HCT116 (cell line): ENCODE measurements around the gene FRMD4A. TPM values are rescaled to one million over a fixed set of nuclear protein-coding genes. Genes with fewer than 3 reads are reported as not detected.

Source experiments
- ATAC-seq: fragments of 200-7000 bp; cut with Tn5 transposase; 2 replicates; pipeline ENCODE4 v1.9.1; 2020; ENCODE audit warnings: mild to moderate bottlenecking, moderate library complexity
- BruUV-seq: library from RNA; stranded (reverse); fragments of 400-500 nt; replicated peaks from 2 replicates; lab custom pipeline; 2021; lab: Mats Ljungman, UMichigan
- CTCF ChIA-PET: fragments of 300-600 bp; sonication (Branson Sonifier 250); formaldehyde crosslinking; loops from one replicate; lab custom pipeline; 2021; ENCODE audit warnings: antibody characterized with exemption; lab: Charles Lee
- POLR2A ChIA-PET: fragments of 300-600, 350-600 bp; sonication (Branson Sonifier 250); formaldehyde crosslinking; loops from one replicate; lab custom pipeline; 2021; ENCODE audit warnings: antibody characterized with exemption; lab: Charles Lee
- RAD21 ChIA-PET, 2 experiments: fragments of 300-600 bp; sonication (Branson Sonifier 250); formaldehyde crosslinking; loops; one replicate each; lab custom pipeline; 2023; ENCODE audit warnings: low total read pairs in 2 of 2; ENCODE audit not compliant: uncharacterized antibody in 2 of 2, unreplicated experiment in 2 of 2, low non-redundant PET in 1 of 2; lab: Charles Lee
- DNase-seq: peaks from one replicate; pipeline ENCODE4 v3.0.0-alpha.2; 2010; ENCODE audit warnings: low read depth, low spot score
- H2AFZ ChIP-seq: fragments of 200-600 bp; shearing (Covaris generic), sonication (generic); 2 replicates; pipeline ENCODE4 v1.6.1; 2017; ENCODE audit warnings: low read depth, mixed run types, mixed read lengths, antibody characterized with exemption, low read length; ENCODE audit not compliant: poor library complexity, severe bottlenecking
- H3K27ac ChIP-seq: 2 replicates; pipeline ENCODE4 v1.5.1; 2012; ENCODE audit warnings: low read depth, low read length
- H3K27me3 ChIP-seq: fragments of 200-600 bp; sonication (generic); 2 replicates; pipeline ENCODE4 v1.6.1; 2016; ENCODE audit warnings: mixed run types, low read length, mixed read lengths; ENCODE audit not compliant: insufficient read depth
- H3K36me3 ChIP-seq, 2 experiments: fragments of 200-500 bp in 1 of 2; fragments of 200-600 bp in 1 of 2; sonication (Bioruptor generic) in 1 of 2; sonication (generic) in 1 of 2; 2 replicates each; pipeline versions ENCODE4 v1.5.1 to v1.6.1; 2014 to 2016; ENCODE audit warnings: low read length in 2 of 2, inconsistent platforms in 1 of 2, mixed read lengths in 1 of 2, mixed run types in 1 of 2; ENCODE audit not compliant: insufficient read depth in 2 of 2, control insufficient read depth in 1 of 2
- H3K4me1 ChIP-seq, 2 experiments: fragments of 200-600 bp in 1 of 2; sonication (generic) in 1 of 2; 2 replicates each; pipeline versions ENCODE4 v1.5.1 to v1.6.1; 2012 to 2017; ENCODE audit warnings: low read length in 2 of 2, inconsistent platforms in 1 of 2, mild to moderate bottlenecking in 1 of 2, mixed read lengths in 1 of 2, mixed run types in 1 of 2, moderate library complexity in 1 of 2; ENCODE audit not compliant: insufficient read depth in 2 of 2, control insufficient read depth in 1 of 2
- H3K4me2 ChIP-seq: fragments of 200-600 bp; sonication (generic); 2 replicates; pipeline ENCODE4 v1.6.1; 2017; ENCODE audit warnings: mixed run types, low read length, mixed read lengths
- H3K4me3 ChIP-seq, 2 experiments: fragments of 200-600 bp in 1 of 2; sonication (generic) in 1 of 2; replicated peaks in 1 of 2; 2 replicates each; pipeline ENCODE4 v1.5.1; 2011 to 2016; ENCODE audit warnings: low read length in 2 of 2, control low read depth in 1 of 2, low read depth in 1 of 2, mild to moderate bottlenecking in 1 of 2, mixed read lengths in 1 of 2, mixed run types in 1 of 2
- H3K79me2 ChIP-seq: fragments of 200-600 bp; sonication (generic); 2 replicates; pipeline ENCODE4 v1.6.1; 2017; ENCODE audit warnings: mild to moderate bottlenecking, mixed run types, low read length, moderate library complexity, mixed read lengths; ENCODE audit not compliant: insufficient read depth
- H3K9ac ChIP-seq: fragments of 200-600 bp; sonication (generic); 2 replicates; pipeline ENCODE4 v1.6.1; 2016; ENCODE audit warnings: low read length, mixed read lengths
- H3K9me2 ChIP-seq: fragments of 200-600 bp; sonication (generic), shearing (Covaris generic); 2 replicates; pipeline ENCODE4 v1.6.1; 2017; ENCODE audit warnings: mixed run types, mild to moderate bottlenecking, moderate library complexity; ENCODE audit not compliant: insufficient read depth
- H3K9me3 ChIP-seq, 2 experiments: fragments of 200-500 bp in 1 of 2; fragments of 200-600 bp in 1 of 2; sonication (Bioruptor generic) in 1 of 2; sonication (generic) in 1 of 2; 2 replicates each; pipeline ENCODE4 v1.6.1; 2014 to 2017; ENCODE audit warnings: low read length in 2 of 2, mixed read lengths in 2 of 2, inconsistent platforms in 1 of 2, low read depth in 1 of 2, mild to moderate bottlenecking in 1 of 2, mixed run types in 1 of 2, moderate library complexity in 1 of 2; ENCODE audit not compliant: control insufficient read depth in 1 of 2, insufficient read depth in 1 of 2
- H4K20me1 ChIP-seq: fragments of 200-600 bp; sonication (generic), shearing (Covaris generic); 2 replicates; pipeline ENCODE4 v1.6.1; 2017; ENCODE audit warnings: mixed run types, mild to moderate bottlenecking, moderate library complexity; ENCODE audit not compliant: insufficient read depth
- CBX3 ChIP-seq: IDR thresholded peaks from 2 replicates; pipeline ENCODE4 v1.6.1; 2012; ENCODE audit warnings: low read depth
- CEBPB ChIP-seq: IDR thresholded peaks from 2 replicates; pipeline ENCODE4 v1.6.1; 2012; ENCODE audit warnings: low read depth
- EGR1 ChIP-seq: IDR thresholded peaks from 2 replicates; pipeline ENCODE4 v1.6.1; 2012; ENCODE audit warnings: low read depth
- ELF1 ChIP-seq: IDR thresholded peaks from 2 replicates; pipeline ENCODE4 v1.6.1; 2012; ENCODE audit warnings: low read depth, borderline replicate concordance
- EZH2phosphoT487 ChIP-seq: fragments of 200-600 bp; IDR thresholded peaks from 2 replicates; pipeline ENCODE4 v1.6.1; 2018; ENCODE audit warnings: antibody characterized with exemption, borderline replicate concordance
- FOSL1 ChIP-seq: IDR thresholded peaks from 2 replicates; pipeline ENCODE4 v1.6.1; 2012; ENCODE audit warnings: low read depth
- POLR2A ChIP-seq: IDR thresholded peaks from 2 replicates; pipeline ENCODE4 v1.7.0; 2011; ENCODE audit warnings: borderline replicate concordance; ENCODE audit not compliant: insufficient read depth, insufficient read length; ENCODE audit errors: extremely low read depth
- REST ChIP-seq: IDR thresholded peaks from 2 replicates; pipeline ENCODE4 v1.6.1; 2012; ENCODE audit warnings: low read depth
- TCF7L2 ChIP-seq: IDR thresholded peaks from 2 replicates; pipeline ENCODE4 v1.7.0; 2011; ENCODE audit warnings: borderline replicate concordance, inconsistent platforms; ENCODE audit not compliant: insufficient read depth, insufficient read length; ENCODE audit errors: extremely low read depth
- YY1 ChIP-seq: IDR thresholded peaks from 2 replicates; pipeline ENCODE4 v1.6.1; 2011; ENCODE audit warnings: low read length, low read depth, moderate library complexity, mild to moderate bottlenecking; ENCODE audit not compliant: insufficient replicate concordance; ENCODE audit errors: extremely low read depth
- intact Hi-C: fragments of 100-400 bp; cut with micrococcal nuclease; formaldehyde crosslinking; loops from 2 replicates; pipeline ENCODE4 v1.10.0; 2022
- total RNA-seq: library from RNA; stranded (reverse); gene quantifications from one replicate; pipeline ENCODE4 v1.2.1, GENCODE V29; 2021; ENCODE audit not compliant: unreplicated experiment
- TF ChIP-seq, protein P1 (sequence below): IDR thresholded peaks from 2 replicates; pipeline ENCODE4 v1.6.1; 2012
- TF ChIP-seq, protein P2 (sequence below), 3 experiments: fragments of 200-600 bp in 1 of 3; sonication (generic) in 1 of 3; IDR thresholded peaks in 2 of 3; conservative IDR thresholded peaks in 1 of 3; 2 replicates each; pipeline ENCODE4 v1.5.1; 2012 to 2017; ENCODE audit warnings: low read depth in 2 of 3, low read length in 2 of 3, antibody characterized with exemption in 1 of 3, borderline replicate concordance in 1 of 3, control low read depth in 1 of 3, mild to moderate bottlenecking in 1 of 3, mixed read lengths in 1 of 3, mixed run types in 1 of 3, moderate library complexity in 1 of 3; ENCODE audit not compliant: insufficient read depth in 1 of 3

FRMD4A gene
- total RNA-seq, 1 experiment from 2014 or later, result 0.20 TPM

DNA sequence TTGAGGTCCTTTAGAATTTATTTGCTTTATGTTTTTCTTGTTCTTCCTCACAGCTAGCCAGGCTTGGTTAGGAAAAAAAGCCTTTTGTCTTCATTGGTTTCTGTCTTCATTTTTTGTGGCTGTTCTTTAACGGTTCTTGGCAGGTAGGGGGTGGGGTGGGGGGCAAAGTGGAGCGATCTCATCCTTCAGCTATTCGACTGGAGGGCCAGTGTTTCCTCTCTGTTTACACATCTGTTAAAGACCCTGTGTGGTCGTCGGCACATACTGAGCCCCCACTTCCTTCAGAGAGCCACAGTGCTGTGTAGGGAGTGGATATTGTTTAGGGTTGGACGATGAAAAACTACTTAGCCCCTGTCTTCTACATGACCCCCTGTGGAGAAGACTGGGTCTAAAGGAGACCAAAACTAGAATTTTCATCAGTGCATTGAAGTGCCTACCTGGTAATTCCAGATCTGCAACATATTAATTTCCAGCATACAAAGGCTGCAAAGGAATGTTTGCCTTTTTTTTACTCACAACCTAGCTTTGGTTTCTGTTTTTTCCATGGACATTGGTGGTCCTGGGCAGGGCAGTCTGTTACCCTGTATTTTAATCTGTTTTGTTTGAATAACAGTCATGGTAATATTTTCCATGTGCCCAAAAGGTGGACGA is 714.9 kb downstream of the FRMD4A start:
- intact Hi-C loops, result no loop called here
- ATAC-seq, result no peak
- Histone ChIP-seq H4K20me1 (no peaks in the 10 kb centered on the region), H3K9me3 (no peaks in the 10 kb centered on the region), H3K27me3 (no peaks in the 10 kb centered on the region), H2AFZ (no peak overlapping the region), H3K79me2 (no peaks in the 10 kb centered on the region), H3K4me2 (no peak overlapping the region), H3K36me3 (peaks cover 6 to 8% of the 10 kb centered on the region in 2 experiments; a peak in 2 of 4 replicates), H3K9me2 (no peaks in the 10 kb centered on the region), H3K4me1 (no peaks in the 10 kb centered on the region), H3K4me3 (no peak overlapping the region), H3K27ac (no peak overlapping the region), H3K9ac (no peak overlapping the region)
- POLR2A ChIA-PET, result no interaction called here
- RAD21 ChIA-PET, result no interaction called here
- no peak for DNase-seq
- BruUV-seq, result no TSS peak
- TF ChIP-seq, protein P1, sequence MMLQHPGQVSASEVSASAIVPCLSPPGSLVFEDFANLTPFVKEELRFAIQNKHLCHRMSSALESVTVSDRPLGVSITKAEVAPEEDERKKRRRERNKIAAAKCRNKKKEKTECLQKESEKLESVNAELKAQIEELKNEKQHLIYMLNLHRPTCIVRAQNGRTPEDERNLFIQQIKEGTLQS, result no peak
- TF ChIP-seq TCF7L2 (no peak), ELF1 (no peak)
- CTCF ChIA-PET, result no interaction called here

GRCh38 chr10:13614530-13615332 is 716.0 kb downstream of the FRMD4A start:
- Histone ChIP-seq H3K27ac (no peak overlapping the region), H4K20me1 (no peaks in the 10 kb centered on the region), H3K4me3 (no peak overlapping the region), H3K36me3 (peaks cover 8 to 11% of the 10 kb centered on the region in 2 experiments; a peak in 2 of 4 replicates), H3K79me2 (no peaks in the 10 kb centered on the region), H3K9me3 (no peaks in the 10 kb centered on the region), H2AFZ (no peak overlapping the region), H3K9me2 (no peaks in the 10 kb centered on the region), H3K9ac (no peak overlapping the region), H3K4me1 (no peaks in the 10 kb centered on the region), H3K27me3 (no peaks in the 10 kb centered on the region), H3K4me2 (no peak overlapping the region)
- ChIA-PET CTCF (no interaction called here), RAD21 (no interaction called here), POLR2A (no interaction called here)
- no peak for ATAC-seq
- no peak for DNase-seq
- intact Hi-C loops, result no loop called here
- no TSS peak for BruUV-seq
- TF ChIP-seq EZH2phosphoT487, result no peak
- no peak for TF ChIP-seq CEBPB
- TF ChIP-seq YY1, result no peak
- TF ChIP-seq EGR1, result no peak
- TF ChIP-seq, protein P2, sequence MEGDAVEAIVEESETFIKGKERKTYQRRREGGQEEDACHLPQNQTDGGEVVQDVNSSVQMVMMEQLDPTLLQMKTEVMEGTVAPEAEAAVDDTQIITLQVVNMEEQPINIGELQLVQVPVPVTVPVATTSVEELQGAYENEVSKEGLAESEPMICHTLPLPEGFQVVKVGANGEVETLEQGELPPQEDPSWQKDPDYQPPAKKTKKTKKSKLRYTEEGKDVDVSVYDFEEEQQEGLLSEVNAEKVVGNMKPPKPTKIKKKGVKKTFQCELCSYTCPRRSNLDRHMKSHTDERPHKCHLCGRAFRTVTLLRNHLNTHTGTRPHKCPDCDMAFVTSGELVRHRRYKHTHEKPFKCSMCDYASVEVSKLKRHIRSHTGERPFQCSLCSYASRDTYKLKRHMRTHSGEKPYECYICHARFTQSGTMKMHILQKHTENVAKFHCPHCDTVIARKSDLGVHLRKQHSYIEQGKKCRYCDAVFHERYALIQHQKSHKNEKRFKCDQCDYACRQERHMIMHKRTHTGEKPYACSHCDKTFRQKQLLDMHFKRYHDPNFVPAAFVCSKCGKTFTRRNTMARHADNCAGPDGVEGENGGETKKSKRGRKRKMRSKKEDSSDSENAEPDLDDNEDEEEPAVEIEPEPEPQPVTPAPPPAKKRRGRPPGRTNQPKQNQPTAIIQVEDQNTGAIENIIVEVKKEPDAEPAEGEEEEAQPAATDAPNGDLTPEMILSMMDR (IDR thresholded peaks at IDR 0.05 in 2 of 3, conservative IDR thresholded peaks at IDR 0.05 in 1 of 3; ENCODE audit: borderline replicate concordance in 1 of 3, insufficient read depth in 1 of 3, low read depth in 2 of 3, low read length in 2 of 3), result no peak
- TF ChIP-seq CBX3, result no peak
- TF ChIP-seq REST, result no peak
- TF ChIP-seq POLR2A, result no peak
- TF ChIP-seq ELF1, result no peak
- no peak for TF ChIP-seq FOSL1
- no peak for TF ChIP-seq TCF7L2
